Measurements from ENCODE around the gene CHD1.
A peak's percentile ranks its signal among the peaks of the same experiment; 100 is the strongest.

CHD1 gene

GRCh38 chr5:98934546-98934945, 5.7 kb upstream of the CHD1 start:
- DNase-seq (ENCODE audit: extremely low spot score) = no peak
- POLR2A ChIA-PET = no interaction called here
- no peak for TF ChIP-seq LEF1 (IDR thresholded peaks at IDR 0.05; ENCODE audit: borderline replicate concordance)
- TF ChIP-seq BHLHE40 (IDR thresholded peaks at IDR 0.05; ENCODE audit: borderline replicate concordance) = no peak
- no peak for TF ChIP-seq TARDBP (IDR thresholded peaks at IDR 0.05)
- no peak for TF ChIP-seq ZNF384 (IDR thresholded peaks at IDR 0.05)
- no peak for TF ChIP-seq SP1 (IDR thresholded peaks at IDR 0.05)
- no peak for TF ChIP-seq FOXM1 (IDR thresholded peaks at IDR 0.05; ENCODE audit: borderline replicate concordance)
- no peak for TF ChIP-seq ARNT (IDR thresholded peaks at IDR 0.05)
- no peak for TF ChIP-seq L3MBTL2 (conservative IDR thresholded peaks at IDR 0.05)
- TF ChIP-seq ELF4 (IDR thresholded peaks at IDR 0.05) = no peak
- TF ChIP-seq PKNOX1 (IDR thresholded peaks at IDR 0.05) = no peak
- no peak for TF ChIP-seq HDGF (IDR thresholded peaks at IDR 0.05; ENCODE audit: borderline replicate concordance)
- TF ChIP-seq FOXK2 (IDR thresholded peaks at IDR 0.05) = no peak
- no peak for TF ChIP-seq FOXA1 (IDR thresholded peaks at IDR 0.05)
- TF ChIP-seq NFRKB (IDR thresholded peaks at IDR 0.05) = no peak
- TF ChIP-seq CTBP1 (IDR thresholded peaks at IDR 0.05; ENCODE audit: borderline replicate concordance) = no peak
- CTCF ChIA-PET = no interaction called here

GRCh38 chr5:98933445-98934072, 4.8 kb upstream of the CHD1 start:
- DNase-seq (ENCODE audit: extremely low spot score) = no peak
- CTCF ChIA-PET = interaction anchor here (1.0 kb wide), 1 partner anchor 9 kb away, joined by 3 read pairs; no protein-coding TSS in a partner anchor
- POLR2A ChIA-PET = no interaction called here

GRCh38 chr5:98930972-98931762, 2.4 kb upstream of the CHD1 start:
- no peak for TF ChIP-seq TARDBP (IDR thresholded peaks at IDR 0.05)
- TF ChIP-seq BHLHE40 (IDR thresholded peaks at IDR 0.05; ENCODE audit: borderline replicate concordance) = no peak
- no peak for DNase-seq (ENCODE audit: extremely low spot score)
- CTCF ChIA-PET = no interaction called here
- POLR2A ChIA-PET = no interaction called here

More at GRCh38 chr5:98933445-98934072, 4.8 kb upstream of the CHD1 start:
- TF ChIP-seq FOXA1 (IDR thresholded peaks at IDR 0.05) (no peak), NFRKB (IDR thresholded peaks at IDR 0.05) (no peak), L3MBTL2 (conservative IDR thresholded peaks at IDR 0.05) (no peak), FOXM1 (IDR thresholded peaks at IDR 0.05; ENCODE audit: borderline replicate concordance) (no peak), TARDBP (IDR thresholded peaks at IDR 0.05) (no peak), SP1 (IDR thresholded peaks at IDR 0.05) (no peak), ZNF384 (IDR thresholded peaks at IDR 0.05) (no peak), PKNOX1 (IDR thresholded peaks at IDR 0.05) (no peak)

- no peak for DNase-seq (ENCODE audit: extremely low spot score)
- TF ChIP-seq FOXM1 (IDR thresholded peaks at IDR 0.05; ENCODE audit: borderline replicate concordance) = no peak
- TF ChIP-seq ZNF384 (IDR thresholded peaks at IDR 0.05) = no peak
- TF ChIP-seq L3MBTL2 (conservative IDR thresholded peaks at IDR 0.05) = 0 out of 2 replicates have a peak, but pooled peaks have one; percentile 18
- CTCF ChIA-PET = interaction anchor here (0.9 kb wide), 1 partner anchor 22 kb away, joined by 3 read pairs; no protein-coding TSS in a partner anchor
- POLR2A ChIA-PET = interaction anchor here (0.6 to 2.4 kb wide), 16 partner anchors 10 to 127 kb away, joined by 3 to 23 read pairs (median 4); no protein-coding TSS in a partner anchor
Measured at GRCh38 chr5:98929710-98930298, 997 bp upstream of the CHD1 start.

GRCh38 chr5:98927989-98928872, 576 bp downstream of the CHD1 start:
- ChIA-PET POLR2A (interaction anchor here (0.6 to 2.4 kb wide), 12 partner anchors 10 to 459 kb away, joined by 3 to 23 read pairs (median 4); no protein-coding TSS in a partner anchor), CTCF (no interaction called here)
- peak; percentile 56 for DNase-seq (ENCODE audit: extremely low spot score)
- no peak for TF ChIP-seq SP1 (IDR thresholded peaks at IDR 0.05)
- TF ChIP-seq ELF4 (IDR thresholded peaks at IDR 0.05) = no peak
- no peak for TF ChIP-seq FOXA1 (IDR thresholded peaks at IDR 0.05)
- TF ChIP-seq L3MBTL2 (conservative IDR thresholded peaks at IDR 0.05) = peak; percentile 73
- TF ChIP-seq NFRKB (IDR thresholded peaks at IDR 0.05) = no peak

- CTCF ChIA-PET = no interaction called here
- peak; percentile 22 for DNase-seq (ENCODE audit: extremely low spot score)
- POLR2A ChIA-PET = interaction anchor here (0.6 to 1.1 kb wide), 3 partner anchors 14 to 459 kb away, joined by 3 read pairs; no protein-coding TSS in a partner anchor
- TF ChIP-seq ZNF384 (IDR thresholded peaks at IDR 0.05) (no peak), ARNT (IDR thresholded peaks at IDR 0.05) (no peak), FOXM1 (IDR thresholded peaks at IDR 0.05; ENCODE audit: borderline replicate concordance) (no peak), LEF1 (IDR thresholded peaks at IDR 0.05; ENCODE audit: borderline replicate concordance) (no peak), PKNOX1 (IDR thresholded peaks at IDR 0.05) (no peak), NFRKB (IDR thresholded peaks at IDR 0.05) (no peak), BHLHE40 (IDR thresholded peaks at IDR 0.05; ENCODE audit: borderline replicate concordance) (no peak), FOXK2 (IDR thresholded peaks at IDR 0.05) (no peak), HDGF (IDR thresholded peaks at IDR 0.05; ENCODE audit: borderline replicate concordance) (no peak), SP1 (IDR thresholded peaks at IDR 0.05) (no peak)
Measured at GRCh38 chr5:98927242-98927988, 1.4 kb downstream of the CHD1 start.

Measured in HEK293T (cell line).